ENCODE data around the gene TRERF1. TPM values are rescaled to one million over a fixed set of nuclear protein-coding genes. Genes with fewer than 3 reads are reported as not detected.

The TRERF1 gene
- total RNA-seq, 1 donor from 2014 or later: 8.3 TPM

DNA sequence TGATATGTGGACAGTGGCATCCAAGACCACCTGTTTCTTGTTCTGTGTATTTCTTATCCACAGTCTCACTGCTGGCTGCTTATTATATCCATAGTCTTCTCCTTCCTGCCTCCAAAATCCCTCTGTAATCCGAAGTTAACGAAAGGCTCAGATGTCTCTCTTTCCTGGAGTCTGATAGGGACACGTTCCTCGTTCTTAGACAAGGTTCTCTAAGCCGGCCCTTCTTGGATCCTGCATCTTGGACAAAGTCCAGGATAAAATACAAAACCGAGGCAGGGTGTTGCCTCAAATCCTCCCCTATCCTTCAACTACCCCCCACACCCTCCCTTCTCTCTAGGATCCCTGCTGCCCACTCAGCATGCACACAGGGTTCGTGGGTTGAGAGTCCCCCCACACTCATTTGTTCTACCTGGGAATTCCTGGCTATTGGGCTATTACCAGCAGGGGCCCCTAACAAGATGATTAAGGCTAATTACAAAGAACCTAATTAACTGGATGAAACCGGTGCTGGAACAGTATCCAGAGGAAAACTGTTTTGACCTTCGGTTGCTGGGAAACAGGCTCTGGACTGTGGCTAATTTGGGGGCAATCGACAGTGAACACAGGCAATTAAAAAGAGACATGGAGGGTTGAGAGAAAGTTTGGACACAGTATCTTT, 201.3 kb downstream of the TRERF1 start:
- Histone ChIP-seq H2AFZ (replicated peaks) (no peak overlapping the region), H3K9me3 (ENCODE audit: low read depth) (no peaks in the 10 kb centered on the region), H3K27me3 (no peaks in the 10 kb centered on the region), H3K4me1 (peaks cover 25% of the 10 kb centered on the region), H3K4me2 (peak overlapping the region; percentile 64), H3K79me2 (ENCODE audit: low read depth) (no peaks in the 10 kb centered on the region), H3K27ac (peak overlapping the region; percentile 6), H4K20me1 (ENCODE audit: low read depth) (peaks cover 7% of the 10 kb centered on the region), H3F3A (ENCODE audit: low read depth) (peaks cover 28% of the 10 kb centered on the region), H3K36me3 (no peaks in the 10 kb centered on the region), H3K9ac (no peak overlapping the region), H3K4me3 (no peak overlapping the region)
- peak; percentile 55 for TF ChIP-seq EZH2phosphoT487 (IDR thresholded peaks at IDR 0.05)
- TF ChIP-seq EZH2 (IDR thresholded peaks at IDR 0.05): no peak
- TF ChIP-seq CTCF (IDR thresholded peaks at IDR 0.05): no peak
- peak; percentile 79 for DNase-seq (ENCODE audit: low spot score)
- H3K27me3 Mint-ChIP-seq (ENCODE audit: insufficient read depth, low read depth): peaks cover 2% of the 10 kb centered on the region
- peaks cover 21% of the 10 kb centered on the region for H3K4me1 Mint-ChIP-seq
- no peaks in the 10 kb centered on the region for H3K9me3 Mint-ChIP-seq
- H3K27ac Mint-ChIP-seq: no peak overlapping the region
- H3K36me3 Mint-ChIP-seq: peaks cover 40% of the 10 kb centered on the region
- H3K4me3 Mint-ChIP-seq: peak overlapping the region; percentile 24

DNA sequence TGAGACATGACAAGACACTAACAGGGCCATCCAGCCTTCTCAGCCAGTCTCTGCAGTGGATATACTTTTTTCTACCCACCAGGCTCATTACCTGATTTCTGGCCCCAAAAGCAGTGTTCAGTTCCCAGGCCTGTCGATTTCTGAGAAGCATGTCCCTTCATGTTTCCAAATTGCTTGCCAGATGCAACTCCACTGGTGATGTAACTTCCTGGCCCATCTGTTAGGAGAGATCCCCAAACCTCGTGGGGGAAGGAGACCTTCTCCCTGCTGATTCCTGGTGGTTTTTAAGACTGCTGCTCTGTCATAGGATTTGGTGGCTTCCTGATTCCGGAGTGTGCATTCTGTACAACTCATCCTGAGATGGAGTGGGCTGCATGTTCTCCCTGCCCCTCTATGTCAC, 202.4 kb downstream of the TRERF1 start:
- peaks cover 39% of the 10 kb centered on the region for H3K36me3 Mint-ChIP-seq
- no peak overlapping the region for H3K27ac Mint-ChIP-seq
- no peaks in the 10 kb centered on the region for H3K36me3 ChIP-seq

GRCh38 chr6:42243046-42243445, 208.7 kb downstream of the TRERF1 start:
- H3K4me3 Mint-ChIP-seq: no peak overlapping the region
- H3K9me3 Mint-ChIP-seq: no peaks in the 10 kb centered on the region
- H3K4me1 Mint-ChIP-seq: peaks cover 5% of the 10 kb centered on the region
- peaks cover 2% of the 10 kb centered on the region for H3K27me3 Mint-ChIP-seq (ENCODE audit: insufficient read depth, low read depth)
- H3K4me3 ChIP-seq: no peak overlapping the region
- TF ChIP-seq EZH2phosphoT487 (IDR thresholded peaks at IDR 0.05) (no peak), EZH2 (IDR thresholded peaks at IDR 0.05) (no peak)
- no peak overlapping the region for H2AFZ ChIP-seq (replicated peaks)
- no peak overlapping the region for H3K27ac ChIP-seq
- peaks cover 17% of the 10 kb centered on the region for H3K36me3 Mint-ChIP-seq
- H3K4me2 ChIP-seq: no peak overlapping the region
- no peaks in the 10 kb centered on the region for H3K79me2 ChIP-seq (ENCODE audit: low read depth)
- H4K20me1 ChIP-seq (ENCODE audit: low read depth): no peaks in the 10 kb centered on the region
- H3K4me1 ChIP-seq: peaks cover 20% of the 10 kb centered on the region
- H3K36me3 ChIP-seq: no peaks in the 10 kb centered on the region
- no peak overlapping the region for H3K27ac Mint-ChIP-seq
- no peak overlapping the region for H3K9ac ChIP-seq
- H3K27me3 ChIP-seq: no peaks in the 10 kb centered on the region
- DNase-seq (ENCODE audit: low spot score): no peak
- H3K9me3 ChIP-seq (ENCODE audit: low read depth): no peaks in the 10 kb centered on the region
- H3F3A ChIP-seq (ENCODE audit: low read depth): peaks cover 13% of the 10 kb centered on the region

More for the DNA sequence above, 202.4 kb downstream of the TRERF1 start:
- Histone ChIP-seq H3F3A (ENCODE audit: low read depth) (peaks cover 28% of the 10 kb centered on the region), H2AFZ (replicated peaks) (no peak overlapping the region), H3K4me1 (peaks cover 25% of the 10 kb centered on the region), H3K4me3 (no peak overlapping the region), H3K4me2 (no peak overlapping the region), H3K27ac (no peak overlapping the region), H4K20me1 (ENCODE audit: low read depth) (peaks cover 7% of the 10 kb centered on the region), H3K9ac (no peak overlapping the region), H3K27me3 (no peaks in the 10 kb centered on the region), H3K79me2 (ENCODE audit: low read depth) (no peaks in the 10 kb centered on the region), H3K9me3 (ENCODE audit: low read depth) (no peaks in the 10 kb centered on the region)
- no peak overlapping the region for H3K4me3 Mint-ChIP-seq
- peaks cover 2% of the 10 kb centered on the region for H3K27me3 Mint-ChIP-seq (ENCODE audit: insufficient read depth, low read depth)
- H3K4me1 Mint-ChIP-seq: peaks cover 21% of the 10 kb centered on the region
- H3K9me3 Mint-ChIP-seq: no peaks in the 10 kb centered on the region
- no peak for TF ChIP-seq CTCF (IDR thresholded peaks at IDR 0.05)
- TF ChIP-seq EZH2 (IDR thresholded peaks at IDR 0.05): no peak
- no peak for TF ChIP-seq EZH2phosphoT487 (IDR thresholded peaks at IDR 0.05)
- no peak for DNase-seq (ENCODE audit: low spot score)

GRCh38 chr6:42241915-42242314, 209.8 kb downstream of the TRERF1 start:
- Histone ChIP-seq H2AFZ (replicated peaks) (no peak overlapping the region), H3K4me2 (peak overlapping the region; percentile 35), H4K20me1 (ENCODE audit: low read depth) (no peaks in the 10 kb centered on the region), H3F3A (ENCODE audit: low read depth) (peaks cover 13% of the 10 kb centered on the region), H3K36me3 (no peaks in the 10 kb centered on the region), H3K4me3 (no peak overlapping the region), H3K27ac (no peak overlapping the region), H3K9me3 (ENCODE audit: low read depth) (no peaks in the 10 kb centered on the region), H3K27me3 (no peaks in the 10 kb centered on the region), H3K4me1 (peaks cover 20% of the 10 kb centered on the region), H3K79me2 (ENCODE audit: low read depth) (no peaks in the 10 kb centered on the region), H3K9ac (no peak overlapping the region)
- DNase-seq (ENCODE audit: low spot score): peak; percentile 53
- Mint-ChIP-seq H3K36me3 (peaks cover 17% of the 10 kb centered on the region), H3K4me1 (peaks cover 5% of the 10 kb centered on the region), H3K4me3 (no peak overlapping the region), H3K9me3 (no peaks in the 10 kb centered on the region), H3K27me3 (ENCODE audit: insufficient read depth, low read depth) (no peaks in the 10 kb centered on the region), H3K27ac (no peak overlapping the region)
- TF ChIP-seq CTCF (IDR thresholded peaks at IDR 0.05) (no peak), EZH2phosphoT487 (IDR thresholded peaks at IDR 0.05) (no peak), EZH2 (IDR thresholded peaks at IDR 0.05) (no peak)
